ENCODE measurements around the gene TOMM40. TPM values are rescaled to one million over a fixed set of nuclear protein-coding genes. Genes with fewer than 3 reads are reported as not detected.

Gene TOMM40
- total and polyA plus RNA-seq, 2 of the 13 experiments (the other 11 are each of a cell fraction or from before 2014, with no cell fraction given), result 72.0 to 110 TPM

GRCh38 chr19:44847144-44848035 lies 43.7 kb upstream of the TOMM40 start (continued):
- TF ChIP-seq, protein P1, sequence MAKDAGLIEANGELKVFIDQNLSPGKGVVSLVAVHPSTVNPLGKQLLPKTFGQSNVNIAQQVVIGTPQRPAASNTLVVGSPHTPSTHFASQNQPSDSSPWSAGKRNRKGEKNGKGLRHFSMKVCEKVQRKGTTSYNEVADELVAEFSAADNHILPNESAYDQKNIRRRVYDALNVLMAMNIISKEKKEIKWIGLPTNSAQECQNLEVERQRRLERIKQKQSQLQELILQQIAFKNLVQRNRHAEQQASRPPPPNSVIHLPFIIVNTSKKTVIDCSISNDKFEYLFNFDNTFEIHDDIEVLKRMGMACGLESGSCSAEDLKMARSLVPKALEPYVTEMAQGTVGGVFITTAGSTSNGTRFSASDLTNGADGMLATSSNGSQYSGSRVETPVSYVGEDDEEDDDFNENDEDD (CRISPR knock-in tag; IDR thresholded peaks at IDR 0.05; ENCODE audit: borderline replicate concordance), result no peak
- TF ChIP-seq CCAR2 (optimal IDR thresholded peaks at IDR 0.05; ENCODE audit: low read depth, low read length) (no peak), GZF1 (CRISPR knock-in tag; IDR thresholded peaks at IDR 0.05) (no peak), ZNF331 (CRISPR knock-in tag; IDR thresholded peaks at IDR 0.05) (no peak), CENPX (CRISPR knock-in tag; IDR thresholded peaks at IDR 0.05) (no peak), ZNF597 (CRISPR knock-in tag; IDR thresholded peaks at IDR 0.05) (no peak), MYNN (CRISPR knock-in tag; IDR thresholded peaks at IDR 0.05; ENCODE audit: low read depth) (no peak), ZNF570 (CRISPR knock-in tag; IDR thresholded peaks at IDR 0.05; ENCODE audit: borderline replicate concordance) (no peak), NR2C2 (CRISPR knock-in tag; IDR thresholded peaks at IDR 0.05; ENCODE audit: borderline replicate concordance) (peak; percentile 94), SUZ12 (IDR thresholded peaks at IDR 0.05; ENCODE audit: low read depth, low read length) (no peak), MTF1 (CRISPR knock-in tag; IDR thresholded peaks at IDR 0.05) (no peak), SMAD9 (CRISPR knock-in tag; IDR thresholded peaks at IDR 0.05) (0 out of 2 replicates have a peak, but pooled peaks have one; percentile 28), SRY (CRISPR knock-in tag; IDR thresholded peaks at IDR 0.05) (0 out of 2 replicates have a peak, but pooled peaks have one; percentile 3), RCOR2 (CRISPR knock-in tag; IDR thresholded peaks at IDR 0.05) (no peak), ZNF674 (CRISPR knock-in tag; IDR thresholded peaks at IDR 0.05; ENCODE audit: low read depth) (no peak), ZNF354B (CRISPR knock-in tag; IDR thresholded peaks at IDR 0.05) (no peak), ZNF235 (CRISPR knock-in tag; IDR thresholded peaks at IDR 0.05; ENCODE audit: borderline replicate concordance) (0 out of 2 replicates have a peak, but pooled peaks have one; percentile 27), GABPB1 (CRISPR knock-in tag; IDR thresholded peaks at IDR 0.05) (peak; percentile 84), ZSCAN25 (CRISPR knock-in tag; IDR thresholded peaks at IDR 0.05) (0 out of 2 replicates have a peak, but pooled peaks have one; percentile 24), ZBTB3 (CRISPR knock-in tag; IDR thresholded peaks at IDR 0.05; ENCODE audit: borderline replicate concordance, low read depth) (no peak)
- TF ChIP-seq, protein P2, sequence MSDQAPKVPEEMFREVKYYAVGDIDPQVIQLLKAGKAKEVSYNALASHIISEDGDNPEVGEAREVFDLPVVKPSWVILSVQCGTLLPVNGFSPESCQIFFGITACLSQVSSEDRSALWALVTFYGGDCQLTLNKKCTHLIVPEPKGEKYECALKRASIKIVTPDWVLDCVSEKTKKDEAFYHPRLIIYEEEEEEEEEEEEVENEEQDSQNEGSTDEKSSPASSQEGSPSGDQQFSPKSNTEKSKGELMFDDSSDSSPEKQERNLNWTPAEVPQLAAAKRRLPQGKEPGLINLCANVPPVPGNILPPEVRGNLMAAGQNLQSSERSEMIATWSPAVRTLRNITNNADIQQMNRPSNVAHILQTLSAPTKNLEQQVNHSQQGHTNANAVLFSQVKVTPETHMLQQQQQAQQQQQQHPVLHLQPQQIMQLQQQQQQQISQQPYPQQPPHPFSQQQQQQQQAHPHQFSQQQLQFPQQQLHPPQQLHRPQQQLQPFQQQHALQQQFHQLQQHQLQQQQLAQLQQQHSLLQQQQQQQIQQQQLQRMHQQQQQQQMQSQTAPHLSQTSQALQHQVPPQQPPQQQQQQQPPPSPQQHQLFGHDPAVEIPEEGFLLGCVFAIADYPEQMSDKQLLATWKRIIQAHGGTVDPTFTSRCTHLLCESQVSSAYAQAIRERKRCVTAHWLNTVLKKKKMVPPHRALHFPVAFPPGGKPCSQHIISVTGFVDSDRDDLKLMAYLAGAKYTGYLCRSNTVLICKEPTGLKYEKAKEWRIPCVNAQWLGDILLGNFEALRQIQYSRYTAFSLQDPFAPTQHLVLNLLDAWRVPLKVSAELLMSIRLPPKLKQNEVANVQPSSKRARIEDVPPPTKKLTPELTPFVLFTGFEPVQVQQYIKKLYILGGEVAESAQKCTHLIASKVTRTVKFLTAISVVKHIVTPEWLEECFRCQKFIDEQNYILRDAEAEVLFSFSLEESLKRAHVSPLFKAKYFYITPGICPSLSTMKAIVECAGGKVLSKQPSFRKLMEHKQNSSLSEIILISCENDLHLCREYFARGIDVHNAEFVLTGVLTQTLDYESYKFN (CRISPR knock-in tag; conservative IDR thresholded peaks at IDR 0.05), result 0 out of 2 replicates have a peak, but pooled peaks have one; percentile 11
- TF ChIP-seq, protein P3, sequence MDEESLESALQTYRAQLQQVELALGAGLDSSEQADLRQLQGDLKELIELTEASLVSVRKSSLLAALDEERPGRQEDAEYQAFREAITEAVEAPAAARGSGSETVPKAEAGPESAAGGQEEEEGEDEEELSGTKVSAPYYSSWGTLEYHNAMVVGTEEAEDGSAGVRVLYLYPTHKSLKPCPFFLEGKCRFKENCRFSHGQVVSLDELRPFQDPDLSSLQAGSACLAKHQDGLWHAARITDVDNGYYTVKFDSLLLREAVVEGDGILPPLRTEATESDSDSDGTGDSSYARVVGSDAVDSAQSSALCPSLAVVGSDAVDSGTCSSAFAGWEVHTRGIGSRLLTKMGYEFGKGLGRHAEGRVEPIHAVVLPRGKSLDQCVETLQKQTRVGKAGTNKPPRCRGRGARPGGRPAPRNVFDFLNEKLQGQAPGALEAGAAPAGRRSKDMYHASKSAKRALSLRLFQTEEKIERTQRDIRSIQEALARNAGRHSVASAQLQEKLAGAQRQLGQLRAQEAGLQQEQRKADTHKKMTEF (CRISPR knock-in tag; IDR thresholded peaks at IDR 0.05), result peak; percentile 17; the same call in 1 of the 2 replicates

Measured in HepG2 (cell line).